Measurements from ENCODE around the gene CLUH. TPM values are rescaled to one million over a fixed set of nuclear protein-coding genes. Genes with fewer than 3 reads are reported as not detected.

Gene CLUH
- total and polyA plus RNA-seq, 2 experiments from 2014 or later = 16.3 to 32.7 TPM

- Histone ChIP-seq H3K4me1 (ENCODE audit: insufficient read depth) (no peaks in the 10 kb centered on the region), H3K27ac (no peak overlapping the region), H2AFZ (no peak overlapping the region), H3K79me2 (ENCODE audit: insufficient read depth) (peaks cover 38% of the 10 kb centered on the region), H3K36me3 (ENCODE audit: low read depth) (peaks cover 4% of the 10 kb centered on the region; the same call in 1 of the 2 replicates), H3K27me3 (replicated peaks; ENCODE audit: insufficient read depth) (no peaks in the 10 kb centered on the region), H3F3A (ENCODE audit: insufficient read depth) (no peaks in the 10 kb centered on the region), H3K9ac (no peak overlapping the region), H4K20me1 (ENCODE audit: insufficient read depth) (no peaks in the 10 kb centered on the region), H3K9me3 (ENCODE audit: low read depth) (no peaks in the 10 kb centered on the region), H3K9me2 (ENCODE audit: insufficient read depth) (no peaks in the 10 kb centered on the region), H3K4me2 (ENCODE audit: unreplicated experiment) (no peak overlapping the region), H3K4me3 (no peak overlapping the region)
- WGBS, 2 experiments (ENCODE audit: low coverage in 1 of 2, low lambda C conversion rate in 2 of 2, missing lambda C conversion rate in 2 of 2) = 96 to 97% methylated on average over 12 to 20 of the region's 20 CpGs
- no peak for DNase-seq
- TF ChIP-seq EZH2 (IDR thresholded peaks at IDR 0.05; ENCODE audit: insufficient read depth, poor library complexity, severe bottlenecking) (no peak), EZH2phosphoT487 (IDR thresholded peaks at IDR 0.05; ENCODE audit: insufficient read depth, low read depth) (no peak)
- in situ Hi-C loops (cut with MboI) = no loop called here
Observed at GRCh38 chr17:2703181-2703580, 8.4 kb downstream of the CLUH start.

GRCh38 chr17:2701996-2702741 lies 9.4 kb downstream of the CLUH start:
- no peak overlapping the region for H3K4me2 ChIP-seq (ENCODE audit: unreplicated experiment)

DNA sequence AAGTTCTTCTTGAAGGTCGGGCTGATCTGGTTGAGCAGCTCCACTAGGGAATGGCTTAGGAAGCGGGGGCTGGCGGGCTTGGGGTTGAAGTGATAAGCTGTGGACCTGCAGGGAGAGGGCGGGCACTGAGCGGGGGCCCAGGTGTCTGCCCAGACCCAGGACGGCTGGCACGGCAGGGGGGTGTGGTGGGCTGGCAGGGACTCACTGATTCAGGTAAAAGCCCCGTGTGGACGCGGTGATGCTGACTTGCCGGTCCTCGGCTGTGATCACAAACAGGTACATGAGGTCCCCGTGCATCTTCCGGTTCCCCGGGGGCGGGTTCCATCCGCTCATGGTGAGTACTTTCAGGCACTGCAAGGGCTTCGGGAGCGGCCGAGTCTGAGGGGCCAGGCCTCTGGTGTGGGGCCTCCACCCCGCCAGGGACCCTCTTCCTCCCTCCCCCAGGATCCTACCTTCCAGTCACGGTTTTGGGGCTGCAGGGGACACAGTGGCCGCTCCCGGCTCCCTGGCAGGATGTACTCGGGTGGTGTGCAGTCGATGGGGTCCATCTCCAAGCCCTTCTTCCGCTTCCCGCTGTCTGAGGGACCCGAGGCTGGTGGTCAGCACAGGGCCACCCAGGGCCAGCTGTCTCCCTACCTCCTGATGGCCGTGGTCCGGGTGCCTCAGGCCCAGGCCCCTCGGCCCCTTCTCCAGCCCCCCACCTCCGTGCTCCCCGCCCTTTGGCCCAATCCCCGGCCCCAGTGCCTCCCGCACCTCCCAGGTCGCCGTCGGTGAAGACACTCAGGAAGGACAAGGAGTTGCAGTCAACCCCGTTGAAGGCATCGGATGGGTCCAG lies 10.2 kb downstream of the CLUH start:
- in situ Hi-C loops (cut with MboI) = no loop called here
- no peak for DNase-seq
- 96 to 97% methylated on average over 31 to 41 of the region's 41 CpGs for WGBS, 2 experiments (ENCODE audit: low coverage in 1 of 2, low lambda C conversion rate in 2 of 2, missing lambda C conversion rate in 2 of 2)

More at GRCh38 chr17:2701996-2702741, 9.4 kb downstream of the CLUH start:
- H4K20me1 ChIP-seq (ENCODE audit: insufficient read depth) = no peaks in the 10 kb centered on the region
- DNase-seq = no peak
- H3K9ac ChIP-seq = no peak overlapping the region
- no peak overlapping the region for H3K27ac ChIP-seq
- H3K4me1 ChIP-seq (ENCODE audit: insufficient read depth) = no peaks in the 10 kb centered on the region
- peaks cover 4% of the 10 kb centered on the region; the same call in 1 of the 2 replicates for H3K36me3 ChIP-seq (ENCODE audit: low read depth)
- no peak overlapping the region for H3K4me3 ChIP-seq
- H3F3A ChIP-seq (ENCODE audit: insufficient read depth) = no peaks in the 10 kb centered on the region
- no peaks in the 10 kb centered on the region for H3K9me2 ChIP-seq (ENCODE audit: insufficient read depth)
- no peaks in the 10 kb centered on the region for H3K27me3 ChIP-seq (replicated peaks; ENCODE audit: insufficient read depth)
- 88% methylated on average over 22 of the region's 22 CpGs for WGBS, 2 experiments (ENCODE audit: low coverage in 1 of 2, low lambda C conversion rate in 2 of 2, missing lambda C conversion rate in 2 of 2)
- no peak overlapping the region for H2AFZ ChIP-seq
- in situ Hi-C loops (cut with MboI) = no loop called here
- H3K9me3 ChIP-seq (ENCODE audit: low read depth) = no peaks in the 10 kb centered on the region
- peaks cover 28% of the 10 kb centered on the region for H3K79me2 ChIP-seq (ENCODE audit: insufficient read depth)
- TF ChIP-seq EZH2 (IDR thresholded peaks at IDR 0.05; ENCODE audit: insufficient read depth, poor library complexity, severe bottlenecking) (no peak), EZH2phosphoT487 (IDR thresholded peaks at IDR 0.05; ENCODE audit: insufficient read depth, low read depth) (no peak)

GRCh38 chr17:2700491-2701141 lies 10.9 kb downstream of the CLUH start:
- no peak overlapping the region for H2AFZ ChIP-seq
- no peaks in the 10 kb centered on the region for H3K9me2 ChIP-seq (ENCODE audit: insufficient read depth)
- no peaks in the 10 kb centered on the region for H3F3A ChIP-seq (ENCODE audit: insufficient read depth)
- in situ Hi-C loops (cut with MboI) = no loop called here
- WGBS, 2 experiments (ENCODE audit: low coverage in 1 of 2, low lambda C conversion rate in 2 of 2, missing lambda C conversion rate in 2 of 2) = 91 to 92% methylated on average over 25 to 27 of the region's 27 CpGs
- H3K4me3 ChIP-seq = no peak overlapping the region
- no peaks in the 10 kb centered on the region for H3K4me1 ChIP-seq (ENCODE audit: insufficient read depth)
- no peak overlapping the region for H3K4me2 ChIP-seq (ENCODE audit: unreplicated experiment)
- TF ChIP-seq EZH2phosphoT487 (IDR thresholded peaks at IDR 0.05; ENCODE audit: insufficient read depth, low read depth) (no peak), EZH2 (IDR thresholded peaks at IDR 0.05; ENCODE audit: insufficient read depth, poor library complexity, severe bottlenecking) (no peak)
- H4K20me1 ChIP-seq (ENCODE audit: insufficient read depth) = no peaks in the 10 kb centered on the region
- no peak for DNase-seq
- no peaks in the 10 kb centered on the region for H3K9me3 ChIP-seq (ENCODE audit: low read depth)
- H3K79me2 ChIP-seq (ENCODE audit: insufficient read depth) = peaks cover 13% of the 10 kb centered on the region
- no peak overlapping the region for H3K9ac ChIP-seq
- H3K36me3 ChIP-seq (ENCODE audit: low read depth) = peaks cover 4% of the 10 kb centered on the region; the same call in 1 of the 2 replicates
- no peaks in the 10 kb centered on the region for H3K27me3 ChIP-seq (replicated peaks; ENCODE audit: insufficient read depth)
- H3K27ac ChIP-seq = no peak overlapping the region

More for the DNA sequence above, 10.2 kb downstream of the CLUH start:
- no peaks in the 10 kb centered on the region for H3K4me1 ChIP-seq (ENCODE audit: insufficient read depth)
- no peak overlapping the region for H3K4me3 ChIP-seq
- H3K9me3 ChIP-seq (ENCODE audit: low read depth) = no peaks in the 10 kb centered on the region
- H3K79me2 ChIP-seq (ENCODE audit: insufficient read depth) = peaks cover 20% of the 10 kb centered on the region
- no peaks in the 10 kb centered on the region for H3F3A ChIP-seq (ENCODE audit: insufficient read depth)
- H3K36me3 ChIP-seq (ENCODE audit: low read depth) = peaks cover 4% of the 10 kb centered on the region; the same call in 1 of the 2 replicates
- no peak overlapping the region for H3K9ac ChIP-seq
- H4K20me1 ChIP-seq (ENCODE audit: insufficient read depth) = no peaks in the 10 kb centered on the region
- TF ChIP-seq EZH2 (IDR thresholded peaks at IDR 0.05; ENCODE audit: insufficient read depth, poor library complexity, severe bottlenecking) = no peak
- TF ChIP-seq EZH2phosphoT487 (IDR thresholded peaks at IDR 0.05; ENCODE audit: insufficient read depth, low read depth) = no peak
- no peak overlapping the region for H3K27ac ChIP-seq
- no peak overlapping the region for H2AFZ ChIP-seq
- no peak overlapping the region for H3K4me2 ChIP-seq (ENCODE audit: unreplicated experiment)
- no peaks in the 10 kb centered on the region for H3K27me3 ChIP-seq (replicated peaks; ENCODE audit: insufficient read depth)
- no peaks in the 10 kb centered on the region for H3K9me2 ChIP-seq (ENCODE audit: insufficient read depth)
